ENCODE results near the gene PIP5K1B. TPM values are rescaled to one million over a fixed set of nuclear protein-coding genes. Genes with fewer than 3 reads are reported as not detected.

The PIP5K1B gene
- total RNA-seq, 1 experiment from 2014 or later = 2.5 TPM

- Histone ChIP-seq H3K79me2 (ENCODE audit: insufficient read depth, low read length) (no peaks in the 10 kb centered on the region), H3K9ac (ENCODE audit: extremely low read depth, insufficient read length, low read length) (no peak overlapping the region), H3K4me2 (ENCODE audit: insufficient read depth, insufficient read length, low read length) (no peak overlapping the region), H4K91ac (ENCODE audit: insufficient read length, low read depth, low read length) (no peak overlapping the region), H2BK5ac (ENCODE audit: insufficient read length, low read length) (no peak overlapping the region), H2BK15ac (ENCODE audit: low read depth, low read length) (no peak overlapping the region), H4K8ac (replicated peaks; ENCODE audit: insufficient read length, low read depth, low read length) (no peak overlapping the region), H4K5ac (ENCODE audit: insufficient read length, low read depth, low read length) (no peak overlapping the region), H2AFZ (ENCODE audit: low read length) (no peak overlapping the region), H3K14ac (ENCODE audit: insufficient read depth, low read length) (no peak overlapping the region), H2AK5ac (ENCODE audit: insufficient read length, low read length) (no peak overlapping the region), H3K23ac (ENCODE audit: insufficient read length, low read depth, low read length) (no peak overlapping the region), H3K18ac (ENCODE audit: insufficient read length, low read depth, low read length) (no peak overlapping the region), H2BK12ac (ENCODE audit: insufficient read length, low read depth, low read length) (no peak overlapping the region), H3K4ac (ENCODE audit: low read depth, low read length) (no peak overlapping the region), H3K4me1 (ENCODE audit: insufficient read depth, low read length) (no peaks in the 10 kb centered on the region; the same call in 1 of the 2 replicates), H3K23me2 (ENCODE audit: insufficient read length, low read depth, low read length, poor library complexity, severe bottlenecking) (no peaks in the 10 kb centered on the region), H3T11ph (ENCODE audit: low read length) (no peak overlapping the region), H3K79me1 (ENCODE audit: insufficient read depth, low read depth, low read length, poor library complexity, severe bottlenecking) (no peaks in the 10 kb centered on the region), H2BK20ac (ENCODE audit: low read depth, low read length, poor library complexity, severe bottlenecking) (no peak overlapping the region), H4K20me1 (ENCODE audit: control insufficient read depth, insufficient read depth, insufficient read length) (no peaks in the 10 kb centered on the region), H3K56ac (ENCODE audit: insufficient read length, low read depth, low read length) (no peak overlapping the region), H3K9me3 (ENCODE audit: control insufficient read depth, low read depth, low read length) (no peaks in the 10 kb centered on the region), H3K27me3 (ENCODE audit: insufficient read depth, low read length) (no peaks in the 10 kb centered on the region), H2BK120ac (ENCODE audit: low read depth, low read length, poor library complexity, severe bottlenecking) (no peak overlapping the region), H3K27ac (ENCODE audit: insufficient read length, low read depth, low read length) (no peak overlapping the region)
- no peak for TF ChIP-seq CTCF (conservative IDR thresholded peaks at IDR 0.05)
- no CpG with 5 or more reads among the region's 6 CpGs for WGBS (ENCODE audit: extremely low coverage, insufficient read length, low lambda C conversion rate)
- DNase-seq = no peak
- Mint-ChIP-seq H3K9me3 (no peaks in the 10 kb centered on the region), H3K4me1 (peaks cover 30 to 40% of the 10 kb centered on the region in 2 experiments), H3K4me3 (no peak overlapping the region), H3K27me3 (ENCODE audit: low read depth) (no peaks in the 10 kb centered on the region; the same call in 1 of the 2 replicates), H3K36me3 (ENCODE audit: insufficient read depth in 1 of 3, low read depth in 3 of 3) (no peaks in the 10 kb centered on the region; a peak in 2 of 7 replicates), H3K27ac (no peak overlapping the region)
Measured at GRCh38 chr9:68895741-68896478, 190.9 kb downstream of the PIP5K1B start.
